ENCODE results near the gene CEL. TPM values are rescaled to one million over a fixed set of nuclear protein-coding genes. Genes with fewer than 3 reads are reported as not detected.

The CEL gene
- total and polyA plus RNA-seq, 2 donors (not counting 3 experiments of a cell fraction or from before 2014, with no cell fraction given), result 0.92 to 1.1 TPM

DNA sequence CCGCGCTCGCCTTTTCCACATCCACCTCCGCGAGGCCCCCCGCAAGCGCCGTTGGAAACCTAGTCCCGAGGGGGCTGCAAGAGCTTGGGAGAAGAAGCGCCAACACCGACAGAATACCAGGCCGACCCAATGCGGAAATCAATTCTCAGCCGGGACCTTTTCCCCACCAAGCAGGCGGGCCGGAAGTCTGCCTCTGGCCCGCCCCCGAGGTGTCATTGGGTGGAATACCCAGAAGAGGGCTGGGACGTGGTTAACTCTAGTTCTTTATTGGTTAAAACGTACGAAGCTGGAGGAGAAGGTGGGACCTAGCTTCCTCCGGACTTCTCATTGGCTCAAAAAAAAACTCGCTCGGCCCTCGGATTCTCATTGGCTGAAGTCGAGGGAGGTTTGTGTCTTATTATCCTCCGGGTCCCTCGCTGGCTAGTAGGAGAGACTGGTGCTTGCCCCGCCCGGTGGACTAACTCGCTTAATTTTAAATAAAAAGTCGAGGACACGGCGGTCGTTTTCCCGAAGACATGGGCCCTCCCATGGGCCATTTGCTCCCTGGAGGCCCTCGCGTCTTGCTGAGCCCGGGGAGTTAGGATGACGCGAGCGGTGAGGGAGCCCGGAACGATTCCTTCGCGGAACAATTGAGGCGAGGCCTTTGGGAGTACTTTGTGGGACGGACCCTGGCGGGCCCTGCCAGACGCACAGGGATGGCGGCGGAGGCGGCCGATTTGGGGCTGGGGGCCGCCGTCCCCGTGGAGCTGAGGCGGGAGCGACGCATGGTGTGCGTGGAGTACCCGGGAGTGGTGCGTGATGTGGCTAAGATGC lies 31.3 kb upstream of the CEL start, which contains the start of gene GTF3C5:
Gene GTF3C5, plus strand, starts transcription at position 681 of the 813 bp plus-strand sequence. Its CDS starts 15 bp downstream, at position 696.
- H3K4me2 ChIP-seq (ENCODE audit: insufficient read depth, low read length), result peak within 1 kb of the TSS; percentile 78
- intact Hi-C loops (cut with micrococcal nuclease), result loop anchor here (1.0 kb wide), 1 partner anchor 8 kb away; no protein-coding TSS in a partner anchor
- POLR2A ChIA-PET, result interaction anchor here (0.6 to 1.2 kb wide), 5 partner anchors 12 to 208 kb away, joined by 3 to 6 read pairs (median 5); partner anchors contain the start of gene TSC1
- H3K9me3 ChIP-seq (replicated peaks; ENCODE audit: control insufficient read depth, insufficient read depth, low read length), result no peaks in the 10 kb centered on the region
- TF ChIP-seq JUN (IDR thresholded peaks at IDR 0.05; ENCODE audit: borderline replicate concordance, insufficient read depth, insufficient read length, low read depth) (no peak), EZH2 (IDR thresholded peaks at IDR 0.05; ENCODE audit: borderline replicate concordance, low read depth, low read length, severe bottlenecking) (no peak), MYC (IDR thresholded peaks at IDR 0.05; ENCODE audit: low read depth, low read length) (no peak), GATA2 (IDR thresholded peaks at IDR 0.05; ENCODE audit: insufficient read depth, insufficient read length, low read depth, low read length) (no peak), FOS (IDR thresholded peaks at IDR 0.05; ENCODE audit: borderline replicate concordance, insufficient read depth, low read length) (no peak), POLR2A (IDR thresholded peaks at IDR 0.05; ENCODE audit: low read depth, low read length) (peak; percentile 84), POLR2AphosphoS5 (IDR thresholded peaks at IDR 0.05; ENCODE audit: insufficient read depth, low read depth, low read length) (peak; percentile 80)
- TF ChIP-seq, protein P1, sequence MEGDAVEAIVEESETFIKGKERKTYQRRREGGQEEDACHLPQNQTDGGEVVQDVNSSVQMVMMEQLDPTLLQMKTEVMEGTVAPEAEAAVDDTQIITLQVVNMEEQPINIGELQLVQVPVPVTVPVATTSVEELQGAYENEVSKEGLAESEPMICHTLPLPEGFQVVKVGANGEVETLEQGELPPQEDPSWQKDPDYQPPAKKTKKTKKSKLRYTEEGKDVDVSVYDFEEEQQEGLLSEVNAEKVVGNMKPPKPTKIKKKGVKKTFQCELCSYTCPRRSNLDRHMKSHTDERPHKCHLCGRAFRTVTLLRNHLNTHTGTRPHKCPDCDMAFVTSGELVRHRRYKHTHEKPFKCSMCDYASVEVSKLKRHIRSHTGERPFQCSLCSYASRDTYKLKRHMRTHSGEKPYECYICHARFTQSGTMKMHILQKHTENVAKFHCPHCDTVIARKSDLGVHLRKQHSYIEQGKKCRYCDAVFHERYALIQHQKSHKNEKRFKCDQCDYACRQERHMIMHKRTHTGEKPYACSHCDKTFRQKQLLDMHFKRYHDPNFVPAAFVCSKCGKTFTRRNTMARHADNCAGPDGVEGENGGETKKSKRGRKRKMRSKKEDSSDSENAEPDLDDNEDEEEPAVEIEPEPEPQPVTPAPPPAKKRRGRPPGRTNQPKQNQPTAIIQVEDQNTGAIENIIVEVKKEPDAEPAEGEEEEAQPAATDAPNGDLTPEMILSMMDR (IDR thresholded peaks at IDR 0.05; ENCODE audit: extremely low read depth in 1 of 2, insufficient read depth in 1 of 2, low read depth in 1 of 2, low read length in 2 of 2), result no peak
- TF ChIP-seq, protein P2, sequence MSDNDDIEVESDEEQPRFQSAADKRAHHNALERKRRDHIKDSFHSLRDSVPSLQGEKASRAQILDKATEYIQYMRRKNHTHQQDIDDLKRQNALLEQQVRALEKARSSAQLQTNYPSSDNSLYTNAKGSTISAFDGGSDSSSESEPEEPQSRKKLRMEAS (IDR thresholded peaks at IDR 0.05; ENCODE audit: insufficient read depth, insufficient read length), result no peak
- no peaks in the 10 kb centered on the region for H3K9me1 ChIP-seq (replicated peaks; ENCODE audit: control insufficient read depth, extremely low read depth, insufficient read depth, low read length)
- peak within 1 kb of the TSS; percentile 85 to 93 (median 92) for H3K4me3 ChIP-seq (replicated peaks in 1 of 3; ENCODE audit: insufficient read depth in 1 of 3, low read depth in 1 of 3, low read length in 3 of 3)
- TSS peak; percentile 60 for BruUV-seq (replicated peaks)
- peak; percentile 99 for DNase-seq (ENCODE audit: low read depth, low spot score)
- peak; percentile 98 for FAIRE-seq
- H4K20me1 ChIP-seq (replicated peaks; ENCODE audit: control insufficient read depth, extremely low read depth, insufficient read depth, low read length), result no peaks in the 10 kb centered on the region
- no peaks in the 10 kb centered on the region for H3K27me3 ChIP-seq (ENCODE audit: control insufficient read depth in 2 of 2, insufficient read depth in 2 of 2, low read length in 2 of 2)
- H3K9ac ChIP-seq (replicated peaks; ENCODE audit: extremely low read depth, insufficient read depth, low read length), result peak within 1 kb of the TSS; percentile 94
- peak within 1 kb of the TSS; percentile 96 for H2AFZ ChIP-seq (ENCODE audit: low read depth, low read length)
- peaks cover 0 to 2% of the 10 kb centered on the region in 2 experiments for H3K36me3 ChIP-seq (ENCODE audit: control insufficient read depth in 2 of 2, extremely low read depth in 1 of 2, insufficient read depth in 2 of 2, low read length in 2 of 2)
- dilution Hi-C loops (cut with MboI; ENCODE audit: extremely low pct_ligation_motif_present, low sequenced_read_pairs), result no loop called here
- peaks cover 47% of the 10 kb centered on the region for H3K79me2 ChIP-seq (ENCODE audit: control insufficient read depth, insufficient read depth, low read length)
- CTCF ChIA-PET, result interaction anchor here (0.7 to 2.2 kb wide), 13 partner anchors 9 to 156 kb away, joined by 3 to 34 read pairs (median 3); partner anchors contain the start of gene GFI1B
- H3K27ac ChIP-seq (ENCODE audit: insufficient read depth, low read depth, low read length), result peak within 1 kb of the TSS; percentile 69
- H3K4me1 ChIP-seq (ENCODE audit: control insufficient read depth, extremely low read depth, insufficient read depth, low read length), result peaks cover 8% of the 10 kb centered on the region

All from endothelial cell of umbilical vein (primary cell).